IMR-90 (cell line): Measurements from ENCODE around the gene OR10K1.

ENCODE experiments used
- BHLHE40 ChIP-seq: fragments of 150-350 bp; IDR thresholded peaks from 2 replicates; pipeline ENCODE4 v1.6.1; 2016; ENCODE audit warnings: mild to moderate bottlenecking, low read depth, low read length
- CHD1 ChIP-seq: IDR thresholded peaks from 2 replicates; pipeline ENCODE4 v1.6.1; 2012; ENCODE audit warnings: low read depth, low read length, improper control_type of control experiment
- CTCF ChIP-seq: conservative IDR thresholded peaks from 2 replicates; pipeline ENCODE4 v1.5.1; 2012; ENCODE audit warnings: mild to moderate bottlenecking, low read depth, low read length, improper control_type of control experiment
- MAZ ChIP-seq: IDR thresholded peaks from 2 replicates; pipeline ENCODE4 v1.6.1; 2012; ENCODE audit warnings: low read depth, mild to moderate bottlenecking, low read length, improper control_type of control experiment, moderate library complexity, borderline replicate concordance
- POLR2A ChIP-seq: IDR thresholded peaks from 2 replicates; pipeline ENCODE4 v1.6.1; 2012; ENCODE audit warnings: mild to moderate bottlenecking, low read depth, low read length
- RAD21 ChIP-seq: IDR thresholded peaks from 2 replicates; pipeline ENCODE4 v1.6.1; 2012; ENCODE audit warnings: low read length, improper control_type of control experiment
- USF2 ChIP-seq: fragments of 150-350 bp; IDR thresholded peaks from 2 replicates; pipeline ENCODE4 v1.6.1; 2017; ENCODE audit warnings: mild to moderate bottlenecking, antibody characterized with exemption, low read length, low read depth

GRCh38 chr1:158494796-158495195 lies 33.2 kb downstream of the OR10K1 start:
- TF ChIP-seq CTCF, result no peak
- no peak for TF ChIP-seq POLR2A
- TF ChIP-seq RAD21, result no peak
- TF ChIP-seq USF2, result no peak
- TF ChIP-seq CHD1, result no peak
- TF ChIP-seq BHLHE40, result no peak
- TF ChIP-seq MAZ, result no peak
